ENCODE results near the gene TRMU. TPM values are rescaled to one million over a fixed set of nuclear protein-coding genes. Genes with fewer than 3 reads are reported as not detected.
A peak's percentile ranks its signal among the peaks of the same experiment; 100 is the strongest.

Gene TRMU
- total and polyA plus RNA-seq, 2 donors (not counting 3 experiments of a cell fraction or from before 2014, with no cell fraction given): 42.4 to 65.7 TPM

DNA sequence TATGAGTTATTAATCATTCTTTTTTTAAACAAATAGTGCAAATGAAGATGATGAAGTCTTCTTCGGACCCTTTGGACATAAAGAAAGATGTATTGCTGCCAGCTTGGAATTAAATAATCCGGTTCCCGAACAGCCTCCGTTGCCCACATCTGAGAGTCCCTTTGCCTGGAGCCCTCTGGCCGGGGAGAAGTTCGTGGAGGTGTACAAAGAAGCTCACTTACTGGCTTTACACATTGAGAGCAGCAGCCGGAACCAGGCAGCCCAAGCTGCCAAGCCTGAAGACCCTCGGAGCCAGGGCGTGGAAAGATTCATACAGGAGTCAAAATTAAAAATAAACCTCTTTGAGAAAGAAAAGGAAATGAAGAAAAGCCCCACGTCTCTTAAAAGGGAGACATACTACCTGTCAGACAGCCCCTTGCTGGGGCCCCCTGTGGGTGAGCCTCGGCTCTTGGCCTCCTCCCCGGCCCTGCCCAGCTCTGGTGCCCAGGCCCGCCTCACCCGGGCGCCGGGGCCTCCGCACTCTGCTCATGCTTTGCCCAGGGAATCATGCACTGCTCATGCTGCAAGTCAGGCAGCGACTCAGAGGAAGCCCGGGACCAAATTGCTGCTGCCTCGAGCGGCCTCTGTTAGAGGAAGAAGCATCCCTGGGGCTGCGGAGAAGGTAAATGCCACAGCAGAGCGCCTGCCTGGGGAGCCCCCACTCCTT lies 27.1 kb upstream of the TRMU start:
- TF ChIP-seq JUN (IDR thresholded peaks at IDR 0.05; ENCODE audit: borderline replicate concordance, insufficient read depth, insufficient read length, low read depth) (no peak), EZH2 (IDR thresholded peaks at IDR 0.05; ENCODE audit: borderline replicate concordance, low read depth, low read length, severe bottlenecking) (no peak), POLR2A (IDR thresholded peaks at IDR 0.05; ENCODE audit: low read depth, low read length) (no peak), GATA2 (IDR thresholded peaks at IDR 0.05; ENCODE audit: insufficient read depth, insufficient read length, low read depth, low read length) (no peak), FOS (IDR thresholded peaks at IDR 0.05; ENCODE audit: borderline replicate concordance, insufficient read depth, low read length) (no peak), MYC (IDR thresholded peaks at IDR 0.05; ENCODE audit: low read depth, low read length) (no peak), POLR2AphosphoS5 (IDR thresholded peaks at IDR 0.05; ENCODE audit: insufficient read depth, low read depth, low read length) (no peak)
- TF ChIP-seq, protein P1, sequence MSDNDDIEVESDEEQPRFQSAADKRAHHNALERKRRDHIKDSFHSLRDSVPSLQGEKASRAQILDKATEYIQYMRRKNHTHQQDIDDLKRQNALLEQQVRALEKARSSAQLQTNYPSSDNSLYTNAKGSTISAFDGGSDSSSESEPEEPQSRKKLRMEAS (IDR thresholded peaks at IDR 0.05; ENCODE audit: insufficient read depth, insufficient read length): no peak
- TF ChIP-seq, protein P2, sequence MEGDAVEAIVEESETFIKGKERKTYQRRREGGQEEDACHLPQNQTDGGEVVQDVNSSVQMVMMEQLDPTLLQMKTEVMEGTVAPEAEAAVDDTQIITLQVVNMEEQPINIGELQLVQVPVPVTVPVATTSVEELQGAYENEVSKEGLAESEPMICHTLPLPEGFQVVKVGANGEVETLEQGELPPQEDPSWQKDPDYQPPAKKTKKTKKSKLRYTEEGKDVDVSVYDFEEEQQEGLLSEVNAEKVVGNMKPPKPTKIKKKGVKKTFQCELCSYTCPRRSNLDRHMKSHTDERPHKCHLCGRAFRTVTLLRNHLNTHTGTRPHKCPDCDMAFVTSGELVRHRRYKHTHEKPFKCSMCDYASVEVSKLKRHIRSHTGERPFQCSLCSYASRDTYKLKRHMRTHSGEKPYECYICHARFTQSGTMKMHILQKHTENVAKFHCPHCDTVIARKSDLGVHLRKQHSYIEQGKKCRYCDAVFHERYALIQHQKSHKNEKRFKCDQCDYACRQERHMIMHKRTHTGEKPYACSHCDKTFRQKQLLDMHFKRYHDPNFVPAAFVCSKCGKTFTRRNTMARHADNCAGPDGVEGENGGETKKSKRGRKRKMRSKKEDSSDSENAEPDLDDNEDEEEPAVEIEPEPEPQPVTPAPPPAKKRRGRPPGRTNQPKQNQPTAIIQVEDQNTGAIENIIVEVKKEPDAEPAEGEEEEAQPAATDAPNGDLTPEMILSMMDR (IDR thresholded peaks at IDR 0.05; ENCODE audit: extremely low read depth in 1 of 2, insufficient read depth in 1 of 2, low read depth in 1 of 2, low read length in 2 of 2): no peak
- no peaks in the 10 kb centered on the region for H3K27me3 ChIP-seq (ENCODE audit: control insufficient read depth in 2 of 2, insufficient read depth in 2 of 2, low read length in 2 of 2)
- H4K20me1 ChIP-seq (replicated peaks; ENCODE audit: control insufficient read depth, extremely low read depth, insufficient read depth, low read length): no peaks in the 10 kb centered on the region
- H3K4me2 ChIP-seq (ENCODE audit: insufficient read depth, low read length): no peak overlapping the region
- no peak for DNase-seq (ENCODE audit: low read depth, low spot score)
- H3K4me3 ChIP-seq (replicated peaks in 1 of 3; ENCODE audit: insufficient read depth in 1 of 3, low read depth in 1 of 3, low read length in 3 of 3): no peak overlapping the region
- peaks cover 6% of the 10 kb centered on the region for H3K4me1 ChIP-seq (ENCODE audit: control insufficient read depth, extremely low read depth, insufficient read depth, low read length)
- FAIRE-seq: no peak
- ChIA-PET POLR2A (no interaction called here), CTCF (interaction anchor here (1.9 to 2.7 kb wide), 2 partner anchors 10 to 187 kb away, joined by 4 to 9 read pairs; no protein-coding TSS in a partner anchor)
- H3K9me1 ChIP-seq (replicated peaks; ENCODE audit: control insufficient read depth, extremely low read depth, insufficient read depth, low read length): no peaks in the 10 kb centered on the region
- TSS peak; percentile 51 for BruUV-seq (replicated peaks)
- intact Hi-C loops (cut with micrococcal nuclease) (no loop called here), dilution Hi-C loops (cut with MboI; ENCODE audit: extremely low pct_ligation_motif_present, low sequenced_read_pairs) (no loop called here)
- H3K27ac ChIP-seq (ENCODE audit: insufficient read depth, low read depth, low read length): no peak overlapping the region
- peaks cover 72% of the 10 kb centered on the region for H3K79me2 ChIP-seq (ENCODE audit: control insufficient read depth, insufficient read depth, low read length)
- H3K9me3 ChIP-seq (replicated peaks; ENCODE audit: control insufficient read depth, insufficient read depth, low read length): no peaks in the 10 kb centered on the region
- H3K9ac ChIP-seq (replicated peaks; ENCODE audit: extremely low read depth, insufficient read depth, low read length): no peak overlapping the region
- no peak overlapping the region for H2AFZ ChIP-seq (ENCODE audit: low read depth, low read length)
- H3K36me3 ChIP-seq (ENCODE audit: control insufficient read depth in 2 of 2, extremely low read depth in 1 of 2, insufficient read depth in 2 of 2, low read length in 2 of 2): peaks cover 0 to 6% of the 10 kb centered on the region in 2 experiments

All from endothelial cell of umbilical vein (primary cell).